UCSD-AML1 (cell line): Measurements from ENCODE around the gene NME5.
"Not testable (repeated sequence)": the region's sequence is repeated elsewhere in the genome, so short reads cannot be mapped to it uniquely, and the experiment has no call there.

Experiments
- DNase-seq: peaks from one replicate; lab custom pipeline; 2025; ENCODE audit not compliant: unreplicated experiment; lab: John Stamatoyannopoulos, UW

NME5 gene

GRCh38 chr5:138138949-138139780, at the start of gene NME5:
NME5 (minus strand) TSS chr5:138139428; CDS start chr5:138138780, 648 bp downstream.
- DNase-seq = no peak

- DNase-seq = no peak
These were observed 49.4 kb upstream of the NME5 start for GRCh38 chr5:138188626-138189025.

- DNase-seq = peak; percentile 18
These were observed 46.8 kb upstream of the NME5 start for GRCh38 chr5:138186002-138186447.

- no peak for DNase-seq
These were observed 43.6 kb upstream of the NME5 start for GRCh38 chr5:138182808-138183207.

- no peak for DNase-seq
These were observed 41.6 kb upstream of the NME5 start for GRCh38 chr5:138180841-138181240.

GRCh38 chr5:138180183-138180782, 41.1 kb upstream of the NME5 start:
- no peak for DNase-seq

- DNase-seq = no peak
These were observed 40.1 kb upstream of the NME5 start for GRCh38 chr5:138179277-138179857.

- peak; percentile 87 for DNase-seq
These were observed 39.5 kb upstream of the NME5 start, which contains the start of the genes BRD8 and KIF20A for GRCh38 chr5:138178516-138179276. BRD8 (minus strand) TSS chr5:138178630; CDS start chr5:138178614, 16 bp downstream. KIF20A (plus strand) TSS chr5:138179112; CDS start chr5:138179681, 569 bp downstream.

- peak; percentile 19 for DNase-seq
These were observed 38.8 kb upstream of the NME5 start for GRCh38 chr5:138177941-138178515.

GRCh38 chr5:138170299-138170698, 31.1 kb upstream of the NME5 start:
- no peak for DNase-seq

- no peak for DNase-seq
These were observed 29.9 kb upstream of the NME5 start for GRCh38 chr5:138169124-138169523.

GRCh38 chr5:138163721-138164120, 24.5 kb upstream of the NME5 start:
- DNase-seq = no peak

- DNase-seq = no peak
These were observed 21.5 kb upstream of the NME5 start for GRCh38 chr5:138160706-138161105.

- DNase-seq = no peak
These were observed 20.4 kb upstream of the NME5 start for GRCh38 chr5:138159666-138160065.

GRCh38 chr5:138157626-138158025, 18.4 kb upstream of the NME5 start:
- no peak for DNase-seq

- not testable (repeated sequence) for DNase-seq
These were observed 16.7 kb upstream of the NME5 start for GRCh38 chr5:138155977-138156376.

GRCh38 chr5:138149530-138149929, 10.3 kb upstream of the NME5 start:
- no peak for DNase-seq

- no peak for DNase-seq
These were observed 9.6 kb upstream of the NME5 start for GRCh38 chr5:138148811-138149210.

GRCh38 chr5:138143578-138143977, 4.3 kb upstream of the NME5 start:
- DNase-seq = not testable (repeated sequence)

GRCh38 chr5:138141734-138142133, 2.5 kb upstream of the NME5 start:
- DNase-seq = no peak

- no peak for DNase-seq
These were observed 1.0 kb upstream of the NME5 start for GRCh38 chr5:138140268-138140667.
